ENCODE results near the gene CYB561D1. TPM values are rescaled to one million over a fixed set of nuclear protein-coding genes. Genes with fewer than 3 reads are reported as not detected.

The CYB561D1 gene
- total and polyA plus RNA-seq, 10 of the 15 experiments (the other 5 are each of a cell fraction or from before 2014, with no cell fraction given): 0.68 to 9.0 (median 3.3) TPM

DNA sequence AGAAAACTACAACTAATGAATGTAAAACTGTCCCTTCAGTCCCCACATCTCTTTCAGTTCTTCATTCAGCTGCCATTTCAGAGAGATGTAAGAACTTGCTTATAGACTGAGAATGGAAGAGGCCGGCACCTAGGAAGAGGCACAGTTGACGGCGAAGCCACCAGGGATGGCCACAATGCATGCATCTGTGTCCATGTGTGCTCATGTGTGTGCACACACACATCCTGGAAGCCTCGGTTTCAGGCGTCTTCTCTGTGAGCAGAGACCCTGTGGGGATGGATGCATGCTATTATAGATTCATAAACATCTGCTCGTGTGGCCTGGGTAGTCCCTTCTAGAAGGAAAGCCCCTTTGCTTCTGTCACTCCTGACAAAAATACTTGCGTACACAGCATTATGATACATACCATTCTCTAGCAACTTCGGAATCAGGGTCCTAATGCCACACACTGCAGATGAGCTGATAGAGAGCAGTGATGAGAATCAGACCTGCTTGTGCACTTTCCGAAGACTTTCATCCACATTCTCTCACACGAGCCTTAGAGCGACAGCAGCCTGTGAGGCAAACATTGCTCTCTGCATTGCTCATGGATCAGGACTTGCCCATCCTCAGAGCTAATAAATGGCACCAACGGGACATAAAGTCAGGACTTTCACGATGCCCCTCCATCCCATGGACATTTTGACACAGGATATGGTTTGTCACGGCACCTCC, 33.4 kb downstream of the CYB561D1 start:
- FAIRE-seq (peak; percentile 49), ATAC-seq (peak; percentile 87), DNase-seq (ENCODE audit: low read depth, low spot score) (no peak)
- H3K36me3 ChIP-seq (ENCODE audit: control insufficient read depth in 2 of 2, insufficient read depth in 2 of 2, low read length in 1 of 2): no peaks in the 10 kb centered on the region
- peaks cover 19% of the 10 kb centered on the region for H3K4me1 ChIP-seq (ENCODE audit: control insufficient read depth, insufficient read depth, low read length)
- intact Hi-C loops (cut with micrococcal nuclease; ENCODE audit: unreplicated experiment) (no loop called here), in situ Hi-C loops (cut with MboI) (no loop called here)
- H3K9me3 ChIP-seq (replicated peaks; ENCODE audit: control insufficient read depth, insufficient read depth, low read length): no peaks in the 10 kb centered on the region
- peaks cover 0 to 2% of the 10 kb centered on the region in 2 experiments; a peak in 1 of 4 replicates for H3K27me3 ChIP-seq (replicated peaks in 1 of 2; ENCODE audit: control insufficient read depth in 2 of 2, insufficient read depth in 2 of 2, low read length in 1 of 2)
- H3K4me3 ChIP-seq: no peak overlapping the region
- no TSS peak for BruUV-seq (replicated peaks)
- ChIA-PET CTCF (interaction anchor here (0.8 to 21.3 kb wide), 8 partner anchors 12 to 249 kb away, joined by 3 to 1280 read pairs (median 5); partner anchors contain the start of genes AMIGO1 and CYB561D1), POLR2A (interaction anchor here (0.7 to 2.0 kb wide), 10 partner anchors 12 to 43 kb away, joined by 3 to 10 read pairs (median 4); partner anchors contain the start of genes ATXN7L2, CYB561D1 and GNAI3), SMC1A (ENCODE audit: uncharacterized antibody, unreplicated experiment) (interaction anchor here (1.5 to 12.8 kb wide), 4 partner anchors 18 to 250 kb away, joined by 5 to 431 read pairs (median 130); partner anchors contain the start of genes AMIGO1, ATXN7L2 and CYB561D1), RAD21 (ENCODE audit: unreplicated experiment) (interaction anchor here (1.0 to 10.3 kb wide), 4 partner anchors 21 to 44 kb away, joined by 4 to 422 read pairs (median 27); partner anchors contain the start of genes ATXN7L2, CYB561D1 and GNAI3)
- peak overlapping the region; percentile 28; the same call in 1 of the 2 replicates for H3K27ac ChIP-seq (ENCODE audit: control insufficient read depth, insufficient read depth)
- 35% methylated on average over 14 of the region's 14 CpGs for WGBS (ENCODE audit: insufficient coverage, insufficient replicate concordance, low lambda C conversion rate, missing lambda C conversion rate)
- H4K20me1 ChIP-seq (ENCODE audit: control insufficient read depth, insufficient read depth): no peaks in the 10 kb centered on the region
- H3K4me2 ChIP-seq (ENCODE audit: control insufficient read depth, insufficient read depth): peak overlapping the region; percentile 62
- peak overlapping the region; percentile 40 for H2AFZ ChIP-seq (ENCODE audit: control insufficient read depth, low read depth, low read length)
- H3K9ac ChIP-seq (ENCODE audit: control insufficient read depth, insufficient read depth, low read length): no peak overlapping the region
- H3K79me2 ChIP-seq (ENCODE audit: control insufficient read depth, insufficient read depth, low read length): no peaks in the 10 kb centered on the region
- no peak for TF ChIP-seq FOXK2 (IDR thresholded peaks at IDR 0.05)
- TF ChIP-seq SREBF2 (IDR thresholded peaks at IDR 0.05; ENCODE audit: low read length): no peak
- TF ChIP-seq IRF3 (IDR thresholded peaks at IDR 0.05): no peak
- TF ChIP-seq PAX8 (IDR thresholded peaks at IDR 0.05): no peak
- 0 out of 2 replicates have a peak, but pooled peaks have one; percentile 52 for TF ChIP-seq ZNF207 (IDR thresholded peaks at IDR 0.05; ENCODE audit: borderline replicate concordance)
- no peak for TF ChIP-seq ZSCAN29 (IDR thresholded peaks at IDR 0.05)
- TF ChIP-seq EGR1 (IDR thresholded peaks at IDR 0.05; ENCODE audit: borderline replicate concordance in 1 of 2, low read depth in 2 of 2, low read length in 2 of 2): no peak
- peak; percentile 15; the same call in 1 of the 2 replicates for TF ChIP-seq SMARCA5 (IDR thresholded peaks at IDR 0.05)
- no peak for TF ChIP-seq IRF5 (IDR thresholded peaks at IDR 0.05; ENCODE audit: borderline replicate concordance)
- no peak for TF ChIP-seq EZH2 (IDR thresholded peaks at IDR 0.05; ENCODE audit: borderline replicate concordance, control insufficient read depth, low read depth, low read length)
- TF ChIP-seq CBX5 (IDR thresholded peaks at IDR 0.05; ENCODE audit: low read depth): no peak
- TF ChIP-seq RCOR1 (conservative IDR thresholded peaks at IDR 0.05; ENCODE audit: low read depth, low read length): no peak
- no peak for TF ChIP-seq STAT1 (conservative IDR thresholded peaks at IDR 0.05)
- no peak for TF ChIP-seq ZZZ3 (IDR thresholded peaks at IDR 0.05; ENCODE audit: control insufficient read depth, insufficient read length, low read depth)
- TF ChIP-seq STAT3 (IDR thresholded peaks at IDR 0.05; ENCODE audit: low read depth, low read length): 0 out of 2 replicates have a peak, but pooled peaks have one; percentile 14
- no peak for TF ChIP-seq ETV6 (conservative IDR thresholded peaks at IDR 0.05 in 1 of 2, IDR thresholded peaks at IDR 0.05 in 1 of 2; ENCODE audit: borderline replicate concordance in 1 of 2, low read depth in 1 of 2)
- peak; percentile 75; the same call in 1 of the 2 replicates for TF ChIP-seq NBN (IDR thresholded peaks at IDR 0.05)
- no peak for TF ChIP-seq GATAD2B (conservative IDR thresholded peaks at IDR 0.05; ENCODE audit: low read depth)
- no peak for TF ChIP-seq GABPA (IDR thresholded peaks at IDR 0.05; ENCODE audit: low read depth)
- TF ChIP-seq RFX5 (IDR thresholded peaks at IDR 0.05; ENCODE audit: low read depth, low read length): no peak
- peak; percentile 84 for TF ChIP-seq EED (IDR thresholded peaks at IDR 0.05; ENCODE audit: low read depth)
- TF ChIP-seq ASH2L (IDR thresholded peaks at IDR 0.05; ENCODE audit: borderline replicate concordance, low read depth): no peak
